ENCODE measurements around the gene WDR76. TPM values are rescaled to one million over a fixed set of nuclear protein-coding genes. Genes with fewer than 3 reads are reported as not detected.

WDR76 gene
- polyA plus RNA-seq, 1 donor from 2014 or later: 0.43 TPM

DNA sequence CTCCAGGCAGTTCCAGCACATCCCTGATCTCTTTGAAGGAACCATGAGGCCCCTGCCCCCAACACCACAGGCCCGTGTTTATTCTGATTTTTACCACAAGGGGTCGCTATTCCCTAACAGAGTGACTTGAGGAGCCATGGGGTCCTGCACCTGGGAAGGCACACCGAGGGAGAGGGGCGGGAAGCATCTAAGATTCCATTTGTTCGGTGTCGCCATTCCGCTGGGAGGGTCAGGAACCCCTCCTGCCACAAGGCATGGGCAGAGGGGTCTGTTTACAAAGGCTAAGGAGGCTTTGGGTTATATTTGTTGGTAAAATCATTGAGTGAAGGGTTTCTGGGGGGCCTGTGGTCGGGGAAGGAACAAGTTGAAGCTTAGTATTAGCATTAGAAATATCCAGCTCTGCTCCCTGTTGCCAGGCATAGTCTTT, 77.1 kb downstream of the WDR76 start:
- TF ChIP-seq, protein P1, sequence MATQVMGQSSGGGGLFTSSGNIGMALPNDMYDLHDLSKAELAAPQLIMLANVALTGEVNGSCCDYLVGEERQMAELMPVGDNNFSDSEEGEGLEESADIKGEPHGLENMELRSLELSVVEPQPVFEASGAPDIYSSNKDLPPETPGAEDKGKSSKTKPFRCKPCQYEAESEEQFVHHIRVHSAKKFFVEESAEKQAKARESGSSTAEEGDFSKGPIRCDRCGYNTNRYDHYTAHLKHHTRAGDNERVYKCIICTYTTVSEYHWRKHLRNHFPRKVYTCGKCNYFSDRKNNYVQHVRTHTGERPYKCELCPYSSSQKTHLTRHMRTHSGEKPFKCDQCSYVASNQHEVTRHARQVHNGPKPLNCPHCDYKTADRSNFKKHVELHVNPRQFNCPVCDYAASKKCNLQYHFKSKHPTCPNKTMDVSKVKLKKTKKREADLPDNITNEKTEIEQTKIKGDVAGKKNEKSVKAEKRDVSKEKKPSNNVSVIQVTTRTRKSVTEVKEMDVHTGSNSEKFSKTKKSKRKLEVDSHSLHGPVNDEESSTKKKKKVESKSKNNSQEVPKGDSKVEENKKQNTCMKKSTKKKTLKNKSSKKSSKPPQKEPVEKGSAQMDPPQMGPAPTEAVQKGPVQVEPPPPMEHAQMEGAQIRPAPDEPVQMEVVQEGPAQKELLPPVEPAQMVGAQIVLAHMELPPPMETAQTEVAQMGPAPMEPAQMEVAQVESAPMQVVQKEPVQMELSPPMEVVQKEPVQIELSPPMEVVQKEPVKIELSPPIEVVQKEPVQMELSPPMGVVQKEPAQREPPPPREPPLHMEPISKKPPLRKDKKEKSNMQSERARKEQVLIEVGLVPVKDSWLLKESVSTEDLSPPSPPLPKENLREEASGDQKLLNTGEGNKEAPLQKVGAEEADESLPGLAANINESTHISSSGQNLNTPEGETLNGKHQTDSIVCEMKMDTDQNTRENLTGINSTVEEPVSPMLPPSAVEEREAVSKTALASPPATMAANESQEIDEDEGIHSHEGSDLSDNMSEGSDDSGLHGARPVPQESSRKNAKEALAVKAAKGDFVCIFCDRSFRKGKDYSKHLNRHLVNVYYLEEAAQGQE (IDR thresholded peaks at IDR 0.05; ENCODE audit: borderline replicate concordance): no peak
- TF ChIP-seq RAD21 (conservative IDR thresholded peaks at IDR 0.05) (peak; percentile 98), SMC3 (conservative IDR thresholded peaks at IDR 0.05; ENCODE audit: poor library complexity) (peak; percentile 98), EZH2 (IDR thresholded peaks at IDR 0.05; ENCODE audit: borderline replicate concordance, insufficient read depth, low read length, poor library complexity, severe bottlenecking) (no peak), TAF1 (IDR thresholded peaks at IDR 0.05; ENCODE audit: low read depth) (no peak), MXI1 (conservative IDR thresholded peaks at IDR 0.05; ENCODE audit: poor library complexity, severe bottlenecking) (no peak), EP300 (conservative IDR thresholded peaks at IDR 0.05; ENCODE audit: poor library complexity, severe bottlenecking) (no peak)
- TF ChIP-seq, protein P2, sequence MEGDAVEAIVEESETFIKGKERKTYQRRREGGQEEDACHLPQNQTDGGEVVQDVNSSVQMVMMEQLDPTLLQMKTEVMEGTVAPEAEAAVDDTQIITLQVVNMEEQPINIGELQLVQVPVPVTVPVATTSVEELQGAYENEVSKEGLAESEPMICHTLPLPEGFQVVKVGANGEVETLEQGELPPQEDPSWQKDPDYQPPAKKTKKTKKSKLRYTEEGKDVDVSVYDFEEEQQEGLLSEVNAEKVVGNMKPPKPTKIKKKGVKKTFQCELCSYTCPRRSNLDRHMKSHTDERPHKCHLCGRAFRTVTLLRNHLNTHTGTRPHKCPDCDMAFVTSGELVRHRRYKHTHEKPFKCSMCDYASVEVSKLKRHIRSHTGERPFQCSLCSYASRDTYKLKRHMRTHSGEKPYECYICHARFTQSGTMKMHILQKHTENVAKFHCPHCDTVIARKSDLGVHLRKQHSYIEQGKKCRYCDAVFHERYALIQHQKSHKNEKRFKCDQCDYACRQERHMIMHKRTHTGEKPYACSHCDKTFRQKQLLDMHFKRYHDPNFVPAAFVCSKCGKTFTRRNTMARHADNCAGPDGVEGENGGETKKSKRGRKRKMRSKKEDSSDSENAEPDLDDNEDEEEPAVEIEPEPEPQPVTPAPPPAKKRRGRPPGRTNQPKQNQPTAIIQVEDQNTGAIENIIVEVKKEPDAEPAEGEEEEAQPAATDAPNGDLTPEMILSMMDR (IDR thresholded peaks at IDR 0.05; ENCODE audit: poor library complexity, severe bottlenecking): peak; percentile 95
- H3K79me2 ChIP-seq (replicated peaks; ENCODE audit: insufficient read depth, low read length): no peaks in the 10 kb centered on the region
- no peaks in the 10 kb centered on the region for H4K20me1 ChIP-seq (ENCODE audit: insufficient read depth)
- H3K27me3 ChIP-seq (ENCODE audit: insufficient read depth, low read depth, low read length): no peaks in the 10 kb centered on the region
- H3F3A ChIP-seq (ENCODE audit: insufficient read depth, low read length, poor library complexity, severe bottlenecking): no peaks in the 10 kb centered on the region
- H3K36me3 ChIP-seq (ENCODE audit: insufficient read depth, low read length): no peaks in the 10 kb centered on the region
- no peaks in the 10 kb centered on the region for H3K9me2 ChIP-seq (ENCODE audit: insufficient read depth, low read length)
- no peak overlapping the region for H3K4me3 ChIP-seq (ENCODE audit: low read length)
- H3K27ac ChIP-seq (ENCODE audit: low read length): no peak overlapping the region
- H3K9me3 ChIP-seq (ENCODE audit: low read length): no peaks in the 10 kb centered on the region
- no peak overlapping the region for H3K9ac ChIP-seq (ENCODE audit: low read length)
- no peak overlapping the region for H2AFZ ChIP-seq (ENCODE audit: low read depth, low read length)
- no peak overlapping the region for H3K4me2 ChIP-seq (ENCODE audit: low read length)

DNA sequence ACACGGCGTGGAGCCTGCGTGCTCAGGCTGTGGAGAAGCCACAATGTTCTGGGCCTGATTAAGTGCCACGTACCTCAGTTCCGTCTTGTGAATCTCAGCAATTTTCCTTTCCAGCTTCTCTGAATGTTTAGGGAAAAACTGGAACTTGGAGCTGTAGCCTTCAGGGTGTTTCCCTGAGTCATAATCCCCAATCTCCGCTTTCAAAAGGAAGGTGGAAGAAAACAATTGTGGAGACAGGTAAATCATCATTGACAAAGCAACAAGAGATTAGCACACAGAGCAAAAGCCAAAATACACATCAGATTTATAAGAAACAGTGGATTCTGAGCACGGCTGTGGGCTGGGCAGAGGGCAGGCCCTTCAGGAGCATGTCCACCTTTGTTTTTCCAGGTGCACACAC, 79.0 kb downstream of the WDR76 start:
- no peak overlapping the region for H2AFZ ChIP-seq (ENCODE audit: low read depth, low read length)

More for the DNA sequence above, 79.0 kb downstream of the WDR76 start:
- no peak overlapping the region for H3K4me3 ChIP-seq (ENCODE audit: low read length)
- H3K27me3 ChIP-seq (ENCODE audit: insufficient read depth, low read depth, low read length): no peaks in the 10 kb centered on the region
- no peaks in the 10 kb centered on the region for H3K9me2 ChIP-seq (ENCODE audit: insufficient read depth, low read length)
- H3K36me3 ChIP-seq (ENCODE audit: insufficient read depth, low read length): no peaks in the 10 kb centered on the region
- no peak for TF ChIP-seq EZH2 (IDR thresholded peaks at IDR 0.05; ENCODE audit: borderline replicate concordance, insufficient read depth, low read length, poor library complexity, severe bottlenecking)
- TF ChIP-seq SMC3 (conservative IDR thresholded peaks at IDR 0.05; ENCODE audit: poor library complexity): no peak
- no peak for TF ChIP-seq POLR2AphosphoS5 (IDR thresholded peaks at IDR 0.05)
- TF ChIP-seq TAF1 (IDR thresholded peaks at IDR 0.05; ENCODE audit: low read depth): no peak
- TF ChIP-seq RAD21 (conservative IDR thresholded peaks at IDR 0.05): no peak
- TF ChIP-seq, protein P1 (IDR thresholded peaks at IDR 0.05; ENCODE audit: borderline replicate concordance): no peak
- TF ChIP-seq EP300 (conservative IDR thresholded peaks at IDR 0.05; ENCODE audit: poor library complexity, severe bottlenecking): no peak
- H3K4me2 ChIP-seq (ENCODE audit: low read length): no peak overlapping the region
- no peaks in the 10 kb centered on the region for H3K9me3 ChIP-seq (ENCODE audit: low read length)
- no peaks in the 10 kb centered on the region for H4K20me1 ChIP-seq (ENCODE audit: insufficient read depth)
- no peak overlapping the region for H3K27ac ChIP-seq (ENCODE audit: low read length)
- H3K79me2 ChIP-seq (replicated peaks; ENCODE audit: insufficient read depth, low read length): no peaks in the 10 kb centered on the region
- H3K9ac ChIP-seq (ENCODE audit: low read length): no peak overlapping the region
- H3F3A ChIP-seq (ENCODE audit: insufficient read depth, low read length, poor library complexity, severe bottlenecking): no peaks in the 10 kb centered on the region

Data from neural cell (in vitro differentiated cells).